ENCODE results near the gene UBA5. TPM values are rescaled to one million over a fixed set of nuclear protein-coding genes. Genes with fewer than 3 reads are reported as not detected.
"Not testable (repeated sequence)": the region's sequence is repeated elsewhere in the genome, so short reads cannot be mapped to it uniquely, and the experiment has no call there.

Gene UBA5
- 21.9 TPM for total RNA-seq

DNA sequence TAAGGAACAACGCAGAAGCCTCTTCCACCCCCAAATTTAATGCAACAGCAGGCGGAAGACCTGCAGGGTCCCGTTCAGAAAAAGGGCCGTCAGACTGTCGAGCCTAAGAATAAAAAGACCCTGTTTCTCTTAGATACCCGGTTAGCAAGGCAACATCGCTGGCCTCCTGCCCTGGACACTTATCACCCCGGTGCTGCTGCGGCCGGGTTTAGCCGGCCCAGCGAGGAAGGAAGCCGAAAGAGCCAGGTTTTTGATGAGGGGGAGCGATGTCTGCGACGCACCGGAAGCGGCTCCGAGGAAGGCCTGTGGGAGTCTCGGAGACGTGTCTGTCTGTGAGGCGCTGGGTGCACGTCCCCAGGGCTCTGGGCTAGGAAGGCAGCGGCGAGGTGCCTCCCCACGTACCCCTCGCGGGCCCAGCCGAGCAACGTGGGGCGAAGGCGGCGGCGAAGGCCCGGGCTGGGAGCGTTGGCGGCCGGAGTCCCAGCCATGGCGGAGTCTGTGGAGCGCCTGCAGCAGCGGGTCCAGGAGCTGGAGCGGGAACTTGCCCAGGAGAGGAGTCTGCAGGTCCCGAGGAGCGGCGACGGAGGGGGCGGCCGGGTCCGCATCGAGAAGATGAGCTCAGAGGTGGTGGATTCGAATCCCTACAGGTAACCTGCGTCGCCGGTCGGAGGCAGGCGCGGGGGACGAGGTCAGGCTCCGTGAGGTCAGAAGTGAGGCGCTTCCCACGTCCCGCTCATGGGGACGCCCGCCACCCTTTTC lies at the start of gene UBA5:
TSS of gene UBA5 (plus strand) at position 278 of the 759 bp plus-strand sequence. CDS start at position 487, 209 bp downstream.
- H3K4me3 ChIP-seq (ENCODE audit: low read length in 3 of 3): peak within 1 kb of the TSS; percentile 96 to 98 (median 97)
- H3K27me3 ChIP-seq (ENCODE audit: control insufficient read depth in 3 of 3, insufficient read depth in 3 of 3, low read length in 3 of 3): no peaks in the 10 kb centered on the region
- H3K4me1 ChIP-seq (ENCODE audit: control insufficient read depth in 3 of 3, insufficient read depth in 3 of 3, low read length in 3 of 3): peaks cover 7 to 22% (median 14%) of the 10 kb centered on the region in 3 donors
- peak within 1 kb of the TSS; percentile 95 to 97 (median 96) for H3K9ac ChIP-seq (ENCODE audit: low read depth in 1 of 3, low read length in 3 of 3)
- no peaks in the 10 kb centered on the region for H3K36me3 ChIP-seq (ENCODE audit: control insufficient read depth in 3 of 3, insufficient read depth in 3 of 3, low read length in 3 of 3)
- H3K9me3 ChIP-seq (ENCODE audit: control insufficient read depth in 3 of 3, low read length in 3 of 3): no peaks in the 10 kb centered on the region
- H3K27ac ChIP-seq (ENCODE audit: low read depth, low read length): peak within 1 kb of the TSS; percentile 89

DNA sequence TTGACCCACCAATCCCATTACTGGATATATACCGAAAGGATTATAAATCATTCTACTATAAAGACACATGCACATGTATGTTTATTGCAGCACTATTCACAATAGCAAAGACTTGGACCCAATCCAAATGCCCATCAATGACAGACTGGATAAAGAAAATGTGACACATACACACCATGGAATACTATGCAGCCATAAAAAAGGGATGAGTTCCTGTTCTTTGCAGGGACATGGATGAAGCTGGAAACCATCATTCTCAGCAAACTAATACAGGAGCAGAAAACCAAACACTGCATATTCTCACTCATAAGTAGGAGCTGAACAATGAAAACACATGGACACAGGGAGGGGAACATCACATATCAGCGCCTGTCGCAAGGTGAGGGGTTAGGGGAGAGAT lies 44.8 kb upstream of the UBA5 start:
- not testable (repeated sequence) for H3K27ac ChIP-seq (ENCODE audit: low read depth, low read length); H3K4me1 ChIP-seq (ENCODE audit: control insufficient read depth in 3 of 3, insufficient read depth in 3 of 3, low read length in 3 of 3); H3K4me3 ChIP-seq (ENCODE audit: low read length in 3 of 3); H3K27me3 ChIP-seq (ENCODE audit: control insufficient read depth in 3 of 3, insufficient read depth in 3 of 3, low read length in 3 of 3); H3K36me3 ChIP-seq (ENCODE audit: control insufficient read depth in 3 of 3, insufficient read depth in 3 of 3, low read length in 3 of 3); H3K9me3 ChIP-seq (ENCODE audit: control insufficient read depth in 3 of 3, low read length in 3 of 3); H3K9ac ChIP-seq (ENCODE audit: low read depth in 1 of 3, low read length in 3 of 3)

DNA sequence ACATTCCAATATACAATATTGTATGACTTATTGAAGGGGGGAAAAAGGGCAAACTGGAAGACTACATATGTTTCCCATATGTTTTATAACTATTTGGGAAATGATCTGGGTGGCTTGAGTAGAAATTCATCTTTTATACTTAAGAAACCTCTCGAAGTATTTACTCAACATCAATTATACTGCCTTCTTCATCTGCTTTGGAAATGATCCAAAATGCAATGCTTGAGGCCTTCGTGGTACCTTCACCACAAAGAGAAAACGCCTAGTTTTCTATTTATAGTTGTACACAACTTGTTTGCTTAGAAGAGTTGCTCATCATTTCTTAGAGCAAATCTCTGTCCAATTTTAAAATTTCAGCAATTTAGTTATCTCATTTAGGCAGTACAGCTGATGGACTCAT lies 44.2 kb upstream of the UBA5 start:
- peaks cover 0 to 3% (median 2%) of the 10 kb centered on the region in 3 donors for H3K36me3 ChIP-seq (ENCODE audit: control insufficient read depth in 3 of 3, insufficient read depth in 3 of 3, low read length in 3 of 3)
- H3K9ac ChIP-seq (ENCODE audit: low read depth in 1 of 3, low read length in 3 of 3): no peak overlapping the region
- H3K27me3 ChIP-seq (ENCODE audit: control insufficient read depth in 3 of 3, insufficient read depth in 3 of 3, low read length in 3 of 3): no peaks in the 10 kb centered on the region
- no peak overlapping the region for H3K4me3 ChIP-seq (ENCODE audit: low read length in 3 of 3)
- H3K4me1 ChIP-seq (ENCODE audit: control insufficient read depth in 3 of 3, insufficient read depth in 3 of 3, low read length in 3 of 3): no peaks in the 10 kb centered on the region
- no peaks in the 10 kb centered on the region for H3K9me3 ChIP-seq (ENCODE audit: control insufficient read depth in 3 of 3, low read length in 3 of 3)
- H3K27ac ChIP-seq (ENCODE audit: low read depth, low read length): no peak overlapping the region

DNA sequence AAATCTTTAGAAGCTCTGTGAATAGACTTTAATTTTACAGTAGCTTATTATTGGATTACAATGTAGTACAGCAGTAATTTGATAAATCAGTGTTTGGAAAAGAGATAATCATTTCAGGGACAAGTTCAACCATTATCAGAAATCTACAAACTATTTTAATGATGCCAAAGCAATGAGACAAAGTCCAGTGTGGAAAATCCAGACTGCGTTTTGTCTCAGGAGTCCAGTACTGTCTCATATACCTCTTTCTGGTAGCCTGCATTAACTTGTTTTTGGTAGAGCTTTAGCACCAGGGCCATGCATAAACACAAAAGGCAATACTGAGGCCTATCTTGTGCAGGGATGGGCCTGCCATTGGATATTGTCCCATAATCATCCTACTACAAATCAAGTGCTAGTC lies 43.3 kb upstream of the UBA5 start:
- peaks cover 0 to 7% (median 6%) of the 10 kb centered on the region in 3 donors for H3K36me3 ChIP-seq (ENCODE audit: control insufficient read depth in 3 of 3, insufficient read depth in 3 of 3, low read length in 3 of 3)
- no peak overlapping the region for H3K27ac ChIP-seq (ENCODE audit: low read depth, low read length)
- no peaks in the 10 kb centered on the region for H3K4me1 ChIP-seq (ENCODE audit: control insufficient read depth in 3 of 3, insufficient read depth in 3 of 3, low read length in 3 of 3)
- no peaks in the 10 kb centered on the region for H3K27me3 ChIP-seq (ENCODE audit: control insufficient read depth in 3 of 3, insufficient read depth in 3 of 3, low read length in 3 of 3)
- H3K9me3 ChIP-seq (ENCODE audit: control insufficient read depth in 3 of 3, low read length in 3 of 3): no peaks in the 10 kb centered on the region
- H3K9ac ChIP-seq (ENCODE audit: low read depth in 1 of 3, low read length in 3 of 3): no peak overlapping the region
- no peak overlapping the region for H3K4me3 ChIP-seq (ENCODE audit: low read length in 3 of 3)

DNA sequence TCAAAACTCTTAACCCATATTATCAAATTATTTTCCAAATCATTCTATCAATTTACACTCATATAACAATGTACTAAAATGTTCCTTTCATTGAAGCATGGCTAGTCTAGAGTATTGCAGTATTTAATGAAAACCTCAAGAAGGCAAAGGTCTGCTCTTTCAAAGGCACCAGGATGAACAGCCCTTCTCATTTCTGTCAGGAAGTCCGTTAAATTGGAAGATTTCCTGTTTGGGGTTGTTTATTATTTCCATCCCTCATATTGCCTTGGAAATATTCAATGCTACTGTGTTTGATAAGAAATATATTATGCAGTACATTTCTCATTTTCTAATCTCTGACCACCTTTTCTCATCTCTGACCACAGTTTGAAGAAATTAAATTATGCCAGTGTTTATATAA lies 38.0 kb upstream of the UBA5 start:
- Histone ChIP-seq H3K4me3 (ENCODE audit: low read length in 3 of 3) (no peak overlapping the region), H3K9ac (ENCODE audit: low read depth in 1 of 3, low read length in 3 of 3) (no peak overlapping the region), H3K9me3 (ENCODE audit: control insufficient read depth in 3 of 3, low read length in 3 of 3) (no peaks in the 10 kb centered on the region), H3K27ac (ENCODE audit: low read depth, low read length) (no peak overlapping the region), H3K27me3 (ENCODE audit: control insufficient read depth in 3 of 3, insufficient read depth in 3 of 3, low read length in 3 of 3) (no peaks in the 10 kb centered on the region), H3K4me1 (ENCODE audit: control insufficient read depth in 3 of 3, insufficient read depth in 3 of 3, low read length in 3 of 3) (no peaks in the 10 kb centered on the region), H3K36me3 (ENCODE audit: control insufficient read depth in 3 of 3, insufficient read depth in 3 of 3, low read length in 3 of 3) (peaks cover 6 to 13% (median 11%) of the 10 kb centered on the region in 3 donors)

DNA sequence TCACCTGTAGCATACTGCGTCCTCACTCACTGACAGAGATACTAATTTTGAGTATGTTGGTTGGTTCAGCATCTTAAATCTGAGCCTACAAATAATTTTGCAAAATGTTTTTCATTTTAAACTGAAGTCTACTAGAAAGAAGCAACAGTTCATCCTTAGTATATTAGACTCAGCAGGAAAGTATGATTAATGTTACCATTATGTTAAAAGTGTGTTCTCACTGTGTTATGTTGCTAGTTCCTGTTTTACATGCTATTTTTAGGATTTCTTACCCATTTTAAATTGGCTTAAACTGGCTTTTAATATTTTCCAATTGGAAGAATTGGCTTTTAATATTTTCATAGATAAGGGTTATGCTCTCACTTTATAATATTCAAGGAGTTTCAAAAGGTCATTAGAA lies 37.4 kb upstream of the UBA5 start:
- Histone ChIP-seq H3K4me1 (ENCODE audit: control insufficient read depth in 3 of 3, insufficient read depth in 3 of 3, low read length in 3 of 3) (no peaks in the 10 kb centered on the region), H3K36me3 (ENCODE audit: control insufficient read depth in 3 of 3, insufficient read depth in 3 of 3, low read length in 3 of 3) (peaks cover 8 to 15% (median 13%) of the 10 kb centered on the region in 3 donors), H3K4me3 (ENCODE audit: low read length in 3 of 3) (no peak overlapping the region), H3K27me3 (ENCODE audit: control insufficient read depth in 3 of 3, insufficient read depth in 3 of 3, low read length in 3 of 3) (no peaks in the 10 kb centered on the region), H3K9ac (ENCODE audit: low read depth in 1 of 3, low read length in 3 of 3) (no peak overlapping the region), H3K9me3 (ENCODE audit: control insufficient read depth in 3 of 3, low read length in 3 of 3) (no peaks in the 10 kb centered on the region), H3K27ac (ENCODE audit: low read depth, low read length) (no peak overlapping the region)

DNA sequence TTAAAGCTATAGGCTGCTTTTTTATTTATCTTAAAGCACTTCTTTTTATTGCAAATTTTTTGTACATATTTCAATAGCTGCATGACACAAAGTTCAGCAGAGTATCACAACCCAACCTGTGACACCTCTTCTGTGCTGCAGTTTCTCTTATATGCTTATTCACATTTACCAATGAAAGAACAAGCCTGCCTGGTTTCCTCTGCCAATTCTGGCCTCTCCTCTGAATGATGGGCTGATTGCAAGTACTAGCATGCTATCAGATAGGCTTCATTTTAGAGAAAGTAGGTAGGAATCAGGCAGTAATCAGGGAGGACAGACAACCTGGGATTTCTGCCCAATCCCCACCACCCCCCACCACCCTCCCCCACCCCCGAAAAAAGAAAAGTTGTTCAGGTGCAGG lies 36.5 kb upstream of the UBA5 start:
- H3K4me3 ChIP-seq (ENCODE audit: low read length in 3 of 3): no peak overlapping the region
- H3K9ac ChIP-seq (ENCODE audit: low read depth in 1 of 3, low read length in 3 of 3): no peak overlapping the region
- H3K4me1 ChIP-seq (ENCODE audit: control insufficient read depth in 3 of 3, insufficient read depth in 3 of 3, low read length in 3 of 3): no peaks in the 10 kb centered on the region
- H3K27me3 ChIP-seq (ENCODE audit: control insufficient read depth in 3 of 3, insufficient read depth in 3 of 3, low read length in 3 of 3): no peaks in the 10 kb centered on the region
- no peak overlapping the region for H3K27ac ChIP-seq (ENCODE audit: low read depth, low read length)
- H3K36me3 ChIP-seq (ENCODE audit: control insufficient read depth in 3 of 3, insufficient read depth in 3 of 3, low read length in 3 of 3): peaks cover 9 to 22% (median 16%) of the 10 kb centered on the region in 3 donors
- H3K9me3 ChIP-seq (ENCODE audit: control insufficient read depth in 3 of 3, low read length in 3 of 3): no peaks in the 10 kb centered on the region

DNA sequence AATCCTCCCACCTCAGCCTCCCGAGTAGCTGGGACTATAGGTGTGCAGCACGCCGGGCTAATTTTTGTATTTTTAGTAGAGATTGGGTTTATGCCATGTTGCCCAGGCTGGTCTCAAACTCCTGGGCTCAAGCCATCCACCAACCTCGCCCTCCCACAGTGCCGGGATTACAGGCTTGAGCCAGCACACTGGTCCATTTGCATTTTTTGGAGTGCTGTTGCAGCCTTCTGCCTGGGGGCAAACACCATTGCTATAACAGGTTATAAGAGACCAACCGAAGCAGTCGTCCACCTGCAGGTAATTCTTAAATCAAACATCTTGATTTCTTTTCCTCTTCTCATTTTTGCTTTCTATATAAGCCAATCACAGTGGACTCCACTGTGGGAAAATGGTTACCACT lies 35.3 kb upstream of the UBA5 start:
- H3K9ac ChIP-seq (ENCODE audit: low read depth in 1 of 3, low read length in 3 of 3): no peak overlapping the region
- no peak overlapping the region for H3K4me3 ChIP-seq (ENCODE audit: low read length in 3 of 3)
- no peaks in the 10 kb centered on the region for H3K27me3 ChIP-seq (ENCODE audit: control insufficient read depth in 3 of 3, insufficient read depth in 3 of 3, low read length in 3 of 3)
- H3K27ac ChIP-seq (ENCODE audit: low read depth, low read length): no peak overlapping the region
- H3K36me3 ChIP-seq (ENCODE audit: control insufficient read depth in 3 of 3, insufficient read depth in 3 of 3, low read length in 3 of 3): peaks cover 9 to 22% (median 16%) of the 10 kb centered on the region in 3 donors
- H3K4me1 ChIP-seq (ENCODE audit: control insufficient read depth in 3 of 3, insufficient read depth in 3 of 3, low read length in 3 of 3): no peaks in the 10 kb centered on the region
- H3K9me3 ChIP-seq (ENCODE audit: control insufficient read depth in 3 of 3, low read length in 3 of 3): no peaks in the 10 kb centered on the region

DNA sequence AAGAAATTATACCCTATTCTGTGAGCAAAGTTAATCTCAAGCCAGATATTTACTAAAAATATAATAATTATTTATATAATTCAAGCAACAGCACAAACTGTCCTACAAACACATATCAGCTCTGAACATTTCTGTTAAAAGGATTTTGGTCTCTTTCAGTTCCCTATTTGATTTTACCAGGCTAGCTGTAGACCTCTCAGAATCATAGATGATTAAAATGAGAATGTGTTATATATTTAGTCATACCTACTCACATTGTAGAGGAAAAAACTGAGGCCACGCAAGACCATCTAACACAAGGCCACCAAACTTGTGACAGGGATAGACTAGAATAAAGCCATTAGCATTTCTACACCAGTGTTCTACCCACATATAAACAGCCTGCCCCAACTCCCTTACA lies 34.5 kb upstream of the UBA5 start:
- no peak overlapping the region for H3K4me3 ChIP-seq (ENCODE audit: low read length in 3 of 3)
- H3K4me1 ChIP-seq (ENCODE audit: control insufficient read depth in 3 of 3, insufficient read depth in 3 of 3, low read length in 3 of 3): no peaks in the 10 kb centered on the region
- peaks cover 9 to 22% (median 16%) of the 10 kb centered on the region in 3 donors for H3K36me3 ChIP-seq (ENCODE audit: control insufficient read depth in 3 of 3, insufficient read depth in 3 of 3, low read length in 3 of 3)
- H3K27ac ChIP-seq (ENCODE audit: low read depth, low read length): no peak overlapping the region
- H3K9me3 ChIP-seq (ENCODE audit: control insufficient read depth in 3 of 3, low read length in 3 of 3): no peaks in the 10 kb centered on the region
- H3K9ac ChIP-seq (ENCODE audit: low read depth in 1 of 3, low read length in 3 of 3): no peak overlapping the region
- H3K27me3 ChIP-seq (ENCODE audit: control insufficient read depth in 3 of 3, insufficient read depth in 3 of 3, low read length in 3 of 3): no peaks in the 10 kb centered on the region

DNA sequence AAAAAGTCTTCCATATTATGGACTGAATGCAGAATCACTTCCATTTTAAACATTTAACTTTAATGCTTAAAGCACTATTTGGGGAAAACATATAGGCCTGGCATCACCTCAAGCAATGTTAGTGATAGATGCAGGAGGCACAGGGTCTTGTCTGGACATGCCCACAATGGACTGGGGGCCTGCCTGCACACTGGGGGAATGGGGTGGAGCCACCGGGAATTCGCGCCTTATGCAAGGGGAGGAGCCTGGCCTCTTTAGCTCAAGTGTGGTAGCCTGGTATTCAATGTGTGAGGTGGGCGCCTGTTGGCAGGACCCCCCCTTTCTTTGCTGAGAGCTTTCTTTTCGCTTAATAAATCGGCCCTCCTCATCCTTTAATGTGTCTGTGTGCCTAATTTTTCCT lies 33.2 kb upstream of the UBA5 start:
- Histone ChIP-seq H3K27ac (ENCODE audit: low read depth, low read length) (no peak overlapping the region), H3K9ac (ENCODE audit: low read depth in 1 of 3, low read length in 3 of 3) (no peak overlapping the region), H3K4me3 (ENCODE audit: low read length in 3 of 3) (no peak overlapping the region), H3K27me3 (ENCODE audit: control insufficient read depth in 3 of 3, insufficient read depth in 3 of 3, low read length in 3 of 3) (no peaks in the 10 kb centered on the region), H3K36me3 (ENCODE audit: control insufficient read depth in 3 of 3, insufficient read depth in 3 of 3, low read length in 3 of 3) (peaks cover 9 to 16% (median 11%) of the 10 kb centered on the region in 3 donors), H3K9me3 (ENCODE audit: control insufficient read depth in 3 of 3, low read length in 3 of 3) (no peaks in the 10 kb centered on the region), H3K4me1 (ENCODE audit: control insufficient read depth in 3 of 3, insufficient read depth in 3 of 3, low read length in 3 of 3) (no peaks in the 10 kb centered on the region)

Measured in skeletal muscle tissue (tissue), 4 donors.